Measurements from ENCODE around the gene LSM2.

Gene LSM2

DNA sequence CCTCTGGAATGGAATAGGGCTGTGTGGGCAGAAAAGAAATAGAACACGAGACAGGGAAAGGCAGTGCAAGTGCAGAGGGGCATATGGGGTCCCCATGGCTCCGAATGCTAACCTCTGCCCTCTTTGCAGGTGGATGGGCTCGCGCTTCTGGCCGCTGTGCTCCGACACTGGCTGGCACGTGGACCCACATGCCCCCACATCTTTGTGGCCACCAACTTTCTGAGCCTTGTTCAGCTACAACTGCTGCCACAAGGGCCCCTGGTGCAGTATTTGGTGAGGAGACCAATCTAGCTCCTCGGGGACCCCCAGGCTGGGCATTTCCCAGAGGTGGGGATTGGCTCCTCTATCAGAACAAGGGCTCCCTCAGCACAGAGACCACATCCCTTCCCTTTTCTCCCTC, 45.4 kb downstream of the LSM2 start:
- Histone ChIP-seq H4K20me1 (ENCODE audit: insufficient read depth, low read length) (no peaks in the 10 kb centered on the region), H3K27ac (ENCODE audit: low read length) (no peak overlapping the region), H3K9me3 (ENCODE audit: insufficient read depth, low read length) (no peaks in the 10 kb centered on the region), H3K4me1 (ENCODE audit: low read length) (no peaks in the 10 kb centered on the region), H3K36me3 (replicated peaks; ENCODE audit: low read depth, low read length) (peaks cover 4% of the 10 kb centered on the region), H3K4me3 (ENCODE audit: low read length) (no peak overlapping the region), H2AFZ (ENCODE audit: low read depth, low read length) (no peak overlapping the region), H3K79me2 (ENCODE audit: low read length) (no peaks in the 10 kb centered on the region), H3K9ac (ENCODE audit: low read length) (no peak overlapping the region), H3K27me3 (ENCODE audit: low read depth, low read length) (no peaks in the 10 kb centered on the region), H3K4me2 (ENCODE audit: low read length) (no peak overlapping the region)
- TF ChIP-seq EZH2phosphoT487 (IDR thresholded peaks at IDR 0.05; ENCODE audit: low read depth): no peak
- TF ChIP-seq, protein P1, sequence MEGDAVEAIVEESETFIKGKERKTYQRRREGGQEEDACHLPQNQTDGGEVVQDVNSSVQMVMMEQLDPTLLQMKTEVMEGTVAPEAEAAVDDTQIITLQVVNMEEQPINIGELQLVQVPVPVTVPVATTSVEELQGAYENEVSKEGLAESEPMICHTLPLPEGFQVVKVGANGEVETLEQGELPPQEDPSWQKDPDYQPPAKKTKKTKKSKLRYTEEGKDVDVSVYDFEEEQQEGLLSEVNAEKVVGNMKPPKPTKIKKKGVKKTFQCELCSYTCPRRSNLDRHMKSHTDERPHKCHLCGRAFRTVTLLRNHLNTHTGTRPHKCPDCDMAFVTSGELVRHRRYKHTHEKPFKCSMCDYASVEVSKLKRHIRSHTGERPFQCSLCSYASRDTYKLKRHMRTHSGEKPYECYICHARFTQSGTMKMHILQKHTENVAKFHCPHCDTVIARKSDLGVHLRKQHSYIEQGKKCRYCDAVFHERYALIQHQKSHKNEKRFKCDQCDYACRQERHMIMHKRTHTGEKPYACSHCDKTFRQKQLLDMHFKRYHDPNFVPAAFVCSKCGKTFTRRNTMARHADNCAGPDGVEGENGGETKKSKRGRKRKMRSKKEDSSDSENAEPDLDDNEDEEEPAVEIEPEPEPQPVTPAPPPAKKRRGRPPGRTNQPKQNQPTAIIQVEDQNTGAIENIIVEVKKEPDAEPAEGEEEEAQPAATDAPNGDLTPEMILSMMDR (IDR thresholded peaks at IDR 0.05; ENCODE audit: low read depth, low read length): no peak

DNA sequence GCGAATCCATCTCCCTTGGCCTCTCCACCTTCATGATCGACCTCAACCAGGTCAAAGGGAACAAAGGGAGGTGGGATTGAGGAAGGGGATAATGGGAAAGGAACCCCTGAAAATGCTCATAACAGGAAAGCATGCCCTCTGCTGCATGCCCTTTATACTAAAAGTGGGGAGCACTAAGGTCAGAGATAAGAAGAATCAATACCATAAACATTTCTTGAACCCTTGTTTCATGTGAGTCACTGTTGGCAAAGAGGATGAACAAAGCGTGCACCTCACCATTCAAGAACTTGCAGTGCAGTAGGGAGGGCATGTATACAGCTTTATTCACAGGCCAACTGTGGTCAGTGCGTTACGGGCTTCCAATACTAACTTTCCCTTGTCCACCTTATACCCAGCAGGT, 46.0 kb downstream of the LSM2 start:
- H3K9ac ChIP-seq (ENCODE audit: low read length): no peak overlapping the region
- H3K27ac ChIP-seq (ENCODE audit: low read length): no peak overlapping the region
- H3K4me1 ChIP-seq (ENCODE audit: low read length): no peaks in the 10 kb centered on the region
- H3K27me3 ChIP-seq (ENCODE audit: low read depth, low read length): no peaks in the 10 kb centered on the region
- H3K9me3 ChIP-seq (ENCODE audit: insufficient read depth, low read length): no peaks in the 10 kb centered on the region
- H3K4me2 ChIP-seq (ENCODE audit: low read length): no peak overlapping the region
- no peak overlapping the region for H3K4me3 ChIP-seq (ENCODE audit: low read length)
- no peak for TF ChIP-seq EZH2phosphoT487 (IDR thresholded peaks at IDR 0.05; ENCODE audit: low read depth)
- TF ChIP-seq, protein P1 (IDR thresholded peaks at IDR 0.05; ENCODE audit: low read depth, low read length): no peak
- no peaks in the 10 kb centered on the region for H4K20me1 ChIP-seq (ENCODE audit: insufficient read depth, low read length)
- no peak overlapping the region for H2AFZ ChIP-seq (ENCODE audit: low read depth, low read length)
- H3K36me3 ChIP-seq (replicated peaks; ENCODE audit: low read depth, low read length): peaks cover 4% of the 10 kb centered on the region
- H3K79me2 ChIP-seq (ENCODE audit: low read length): no peaks in the 10 kb centered on the region

DNA sequence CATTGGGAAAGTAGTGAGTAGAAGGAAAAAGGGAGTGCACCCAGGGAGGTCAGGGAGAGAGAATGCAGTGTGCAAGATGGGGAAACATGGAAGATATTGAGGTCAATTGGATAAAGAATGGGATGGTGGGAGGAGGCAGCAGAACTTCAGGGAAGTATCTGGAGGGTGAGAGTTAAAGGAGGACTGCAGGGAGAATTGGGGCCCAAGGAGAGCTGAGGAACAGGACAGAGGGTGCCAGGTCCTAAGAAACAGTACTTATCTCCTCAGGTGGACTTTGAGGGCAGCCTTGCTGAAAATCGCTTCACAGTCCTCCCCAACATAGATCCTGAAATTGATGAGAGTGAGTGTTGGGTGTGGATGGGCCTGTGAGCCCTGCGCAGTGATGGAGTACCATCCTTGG, 48.5 kb downstream of the LSM2 start:
- Histone ChIP-seq H3K4me2 (ENCODE audit: low read length) (no peak overlapping the region), H3K27me3 (ENCODE audit: low read depth, low read length) (no peaks in the 10 kb centered on the region), H3K4me3 (ENCODE audit: low read length) (no peak overlapping the region), H3K9ac (ENCODE audit: low read length) (no peak overlapping the region), H3K79me2 (ENCODE audit: low read length) (no peaks in the 10 kb centered on the region), H3K9me3 (ENCODE audit: insufficient read depth, low read length) (no peaks in the 10 kb centered on the region), H2AFZ (ENCODE audit: low read depth, low read length) (no peak overlapping the region), H3K27ac (ENCODE audit: low read length) (no peak overlapping the region), H3K4me1 (ENCODE audit: low read length) (no peaks in the 10 kb centered on the region), H4K20me1 (ENCODE audit: insufficient read depth, low read length) (no peaks in the 10 kb centered on the region), H3K36me3 (replicated peaks; ENCODE audit: low read depth, low read length) (no peaks in the 10 kb centered on the region)
- TF ChIP-seq EZH2phosphoT487 (IDR thresholded peaks at IDR 0.05; ENCODE audit: low read depth): no peak
- TF ChIP-seq, protein P1 (IDR thresholded peaks at IDR 0.05; ENCODE audit: low read depth, low read length): no peak

DNA sequence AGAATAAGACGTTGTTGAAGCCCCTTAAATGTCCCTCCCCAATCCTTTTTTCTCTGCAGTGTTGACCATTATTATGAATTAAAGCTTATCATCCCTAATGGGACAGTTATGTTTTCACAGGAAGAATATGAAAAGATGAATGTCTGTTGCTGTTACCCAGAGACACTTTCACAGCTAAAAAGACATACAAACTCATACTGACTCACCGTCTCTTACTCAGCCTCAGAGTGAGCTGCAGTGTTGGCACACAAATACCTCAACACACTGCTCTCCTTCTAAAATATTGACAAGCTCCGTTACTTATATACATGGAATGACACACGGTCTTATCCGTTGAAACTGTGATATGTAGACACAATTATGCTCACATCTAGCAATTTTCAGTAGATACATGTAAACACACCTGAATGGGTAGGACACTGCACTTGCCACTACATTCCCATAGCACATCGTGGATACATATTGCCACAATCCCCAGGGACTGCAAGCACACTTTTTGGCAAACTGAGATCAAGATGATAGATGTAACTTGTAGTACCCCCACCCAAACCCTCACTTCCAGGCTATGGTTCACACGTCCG, 53.9 kb downstream of the LSM2 start:
- Histone ChIP-seq H3K9ac (ENCODE audit: low read length) (no peak overlapping the region), H3K4me3 (ENCODE audit: low read length) (no peak overlapping the region), H3K27me3 (ENCODE audit: low read depth, low read length) (no peaks in the 10 kb centered on the region), H3K4me2 (ENCODE audit: low read length) (no peak overlapping the region), H2AFZ (ENCODE audit: low read depth, low read length) (no peak overlapping the region), H3K27ac (ENCODE audit: low read length) (no peak overlapping the region), H3K4me1 (ENCODE audit: low read length) (no peaks in the 10 kb centered on the region), H3K36me3 (replicated peaks; ENCODE audit: low read depth, low read length) (peaks cover 4% of the 10 kb centered on the region), H3K79me2 (ENCODE audit: low read length) (no peaks in the 10 kb centered on the region), H3K9me3 (ENCODE audit: insufficient read depth, low read length) (no peaks in the 10 kb centered on the region), H4K20me1 (ENCODE audit: insufficient read depth, low read length) (no peaks in the 10 kb centered on the region)
- TF ChIP-seq EZH2phosphoT487 (IDR thresholded peaks at IDR 0.05; ENCODE audit: low read depth): no peak
- TF ChIP-seq, protein P1 (IDR thresholded peaks at IDR 0.05; ENCODE audit: low read depth, low read length): no peak
